DMS53 treated with DMSO at 0.1 percent for 48 hours (cell line): ENCODE measurements around the gene NAGPA.

Source experiments
- DNase-seq: peaks from one replicate; lab custom pipeline; 2025; ENCODE audit not compliant: unreplicated experiment; lab: John Stamatoyannopoulos, UW

Gene NAGPA

GRCh38 chr16:5004311-5004710 lies 29.4 kb downstream of the NAGPA start:
- DNase-seq, result no peak

GRCh38 chr16:5003828-5004227 lies 29.9 kb downstream of the NAGPA start:
- no peak for DNase-seq

- no peak for DNase-seq
Measured at GRCh38 chr16:5003211-5003610, 30.5 kb downstream of the NAGPA start.

GRCh38 chr16:5002699-5003143 lies 31.0 kb downstream of the NAGPA start:
- DNase-seq, result no peak

- DNase-seq, result no peak
Measured at GRCh38 chr16:5001986-5002385, 31.7 kb downstream of the NAGPA start.

DNA sequence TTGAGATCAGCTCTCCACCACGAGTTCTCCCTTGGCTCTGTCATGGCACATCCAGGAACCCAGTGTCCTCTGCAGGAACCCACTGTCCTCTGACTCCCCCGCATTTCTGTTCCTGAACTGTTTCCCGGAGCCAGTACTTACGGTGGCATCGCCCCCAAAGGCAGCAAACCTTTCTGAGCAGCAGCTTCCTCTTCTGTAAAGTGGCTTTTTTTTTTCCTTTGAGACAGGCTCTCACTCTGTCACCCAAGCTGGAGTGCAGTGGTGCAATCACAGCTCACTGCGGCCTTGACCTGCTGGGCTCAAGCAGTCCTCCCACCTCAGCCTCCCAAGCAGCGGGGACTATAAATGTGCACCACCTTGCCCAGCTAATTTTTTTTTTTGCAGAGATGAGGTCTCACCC lies 32.2 kb downstream of the NAGPA start:
- DNase-seq, result no peak

DNA sequence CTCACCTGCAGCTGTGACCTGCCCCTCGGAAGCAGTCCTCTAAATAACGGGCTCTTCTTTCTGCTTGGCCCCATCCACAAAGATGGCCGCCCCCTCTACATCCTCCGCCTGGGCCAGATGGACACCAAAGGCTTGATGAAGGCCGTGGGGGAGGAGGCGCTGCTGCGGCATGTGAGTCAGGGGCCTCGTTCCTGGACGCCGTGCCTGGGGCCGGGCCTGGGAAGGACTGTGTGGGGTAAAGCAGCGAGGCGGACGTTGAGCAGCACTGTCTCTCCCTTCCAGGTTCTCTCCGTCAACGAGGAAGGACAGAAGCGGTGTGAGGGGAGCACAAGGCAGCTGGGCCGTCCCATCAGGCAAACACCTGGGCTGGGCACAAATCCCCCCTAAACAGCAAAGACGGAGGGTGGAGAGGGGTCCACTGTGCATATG lies 33.1 kb downstream of the NAGPA start:
- DNase-seq, result no peak

- no peak for DNase-seq
Measured at GRCh38 chr16:4994719-4995434, 38.9 kb downstream of the NAGPA start.

DNA sequence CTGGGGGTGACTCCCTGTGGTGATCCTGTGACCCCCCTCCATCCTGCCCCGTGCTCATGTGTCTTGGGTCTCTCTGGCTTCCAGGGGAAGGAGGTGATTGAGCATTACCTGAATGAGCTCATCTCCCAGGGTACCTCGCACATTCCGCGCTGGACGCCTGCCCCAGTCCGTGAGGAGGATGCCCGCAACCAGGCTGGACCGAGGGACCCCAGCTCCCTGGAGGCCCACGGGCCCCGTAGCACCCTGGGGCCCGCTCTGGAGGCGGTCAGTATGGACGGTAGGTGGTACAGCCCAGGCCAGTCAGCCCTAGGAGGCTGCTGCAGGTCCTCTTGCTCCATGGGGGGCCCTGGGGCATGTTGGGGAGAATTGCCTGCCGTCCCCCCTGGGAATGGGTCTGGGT lies 42.0 kb downstream of the NAGPA start:
- no peak for DNase-seq

DNA sequence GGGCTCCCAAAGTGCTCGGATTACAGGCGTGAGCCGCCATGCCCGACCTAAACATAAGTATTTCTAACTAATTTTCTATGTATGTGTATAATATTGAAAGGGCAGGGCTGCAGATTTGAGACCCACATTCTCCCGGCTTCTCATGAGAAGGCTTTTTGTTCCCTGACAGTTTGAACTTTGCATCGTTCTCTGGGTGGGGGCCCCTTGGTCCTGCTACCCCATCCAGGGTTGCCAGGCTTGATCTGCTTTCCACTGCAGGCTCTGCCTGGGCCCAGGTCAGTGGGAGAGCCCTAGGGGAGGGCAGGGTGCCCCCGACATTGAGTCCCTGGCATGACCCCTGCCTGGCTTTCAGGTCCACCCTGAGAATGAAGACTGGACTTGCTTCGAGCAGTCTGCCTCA lies 43.3 kb downstream of the NAGPA start:
- DNase-seq, result no peak

DNA sequence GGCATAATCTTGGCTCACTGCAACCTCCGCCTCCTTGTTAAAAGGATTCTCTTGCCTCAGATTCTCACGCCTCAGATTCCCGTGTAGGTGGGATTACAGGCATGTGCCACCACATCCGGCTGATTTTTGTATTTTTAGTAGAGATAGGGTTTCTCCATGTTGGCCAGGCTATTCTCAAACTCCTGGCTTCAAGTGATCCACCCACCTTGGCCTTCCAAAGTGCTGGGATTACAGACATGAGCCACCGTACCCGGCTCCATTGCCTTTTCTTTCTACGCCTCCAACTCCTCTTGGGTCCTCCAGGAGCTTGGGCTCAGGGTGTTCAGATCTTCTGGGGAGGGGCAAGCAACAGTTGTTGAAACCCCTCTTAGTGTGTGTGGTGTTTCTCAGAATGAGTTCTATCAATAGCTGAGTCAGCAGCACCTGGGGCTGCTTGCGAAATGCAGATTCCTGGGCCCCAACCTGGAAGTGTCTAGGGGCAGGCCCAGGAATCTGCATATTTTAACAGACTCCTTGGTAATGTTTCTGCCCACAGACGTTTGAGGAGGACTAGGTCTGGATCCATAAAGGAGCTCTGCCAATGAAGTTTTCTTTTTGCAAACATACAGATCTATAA lies 44.2 kb downstream of the NAGPA start:
- no peak for DNase-seq

- DNase-seq, result no peak
Measured at GRCh38 chr16:4988647-4989046, 45.1 kb downstream of the NAGPA start.

- DNase-seq, result peak; percentile 0
Measured at GRCh38 chr16:4987580-4988374, 46.0 kb downstream of the NAGPA start.

DNA sequence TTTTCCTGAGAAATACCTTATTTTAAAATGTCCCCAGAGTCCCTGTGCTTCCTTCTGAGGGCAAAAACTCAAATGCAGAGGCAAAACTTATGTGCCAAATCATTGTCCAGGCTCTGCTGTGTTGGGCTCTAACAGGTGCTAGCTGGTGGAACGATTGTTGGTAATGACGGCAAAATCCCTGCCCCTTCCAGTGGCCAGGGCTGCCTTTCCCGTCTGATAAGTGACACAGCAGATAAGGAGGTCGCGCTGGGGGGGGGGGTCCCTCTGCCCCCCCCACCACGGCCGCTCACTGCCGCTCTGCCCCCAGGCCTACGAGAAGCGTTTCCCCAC lies 46.5 kb downstream of the NAGPA start:
- DNase-seq, result no peak

DNA sequence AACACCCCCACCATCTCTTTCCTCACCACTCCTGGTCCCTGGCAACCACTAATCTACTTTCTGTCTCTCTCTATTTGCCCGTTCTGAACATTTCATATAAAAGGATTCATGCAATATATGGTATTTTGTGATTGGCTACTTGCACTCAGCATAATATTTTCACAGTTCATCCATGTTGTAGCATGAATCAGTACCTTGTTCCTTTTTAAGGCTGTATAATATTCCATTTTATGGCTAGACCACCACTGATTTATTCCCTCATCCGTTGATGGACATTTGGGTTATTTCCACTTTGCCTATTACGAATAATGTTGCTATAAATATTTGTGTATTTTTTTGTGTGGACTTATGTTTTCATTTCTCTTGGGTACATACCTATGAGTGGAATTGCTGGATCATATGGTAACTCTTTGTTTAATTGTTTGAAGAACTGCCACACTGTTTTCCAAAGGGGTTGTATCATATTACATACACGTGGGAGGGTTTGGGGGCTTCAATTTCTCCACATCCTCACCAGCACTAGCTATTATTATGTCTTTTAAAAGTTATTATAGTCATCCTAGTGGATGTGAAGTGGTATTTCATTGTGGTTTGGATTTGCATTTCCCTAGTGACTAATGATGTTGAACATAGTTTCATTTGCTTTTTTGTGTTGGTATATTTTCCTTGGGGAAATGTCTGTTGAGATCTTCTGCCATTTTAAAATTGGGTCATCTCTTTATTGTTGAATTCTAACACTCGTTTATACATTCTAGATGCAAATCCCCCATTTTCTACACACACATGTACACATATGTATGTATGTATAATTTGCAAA lies 49.4 kb downstream of the NAGPA start:
- DNase-seq, result no peak

DNA sequence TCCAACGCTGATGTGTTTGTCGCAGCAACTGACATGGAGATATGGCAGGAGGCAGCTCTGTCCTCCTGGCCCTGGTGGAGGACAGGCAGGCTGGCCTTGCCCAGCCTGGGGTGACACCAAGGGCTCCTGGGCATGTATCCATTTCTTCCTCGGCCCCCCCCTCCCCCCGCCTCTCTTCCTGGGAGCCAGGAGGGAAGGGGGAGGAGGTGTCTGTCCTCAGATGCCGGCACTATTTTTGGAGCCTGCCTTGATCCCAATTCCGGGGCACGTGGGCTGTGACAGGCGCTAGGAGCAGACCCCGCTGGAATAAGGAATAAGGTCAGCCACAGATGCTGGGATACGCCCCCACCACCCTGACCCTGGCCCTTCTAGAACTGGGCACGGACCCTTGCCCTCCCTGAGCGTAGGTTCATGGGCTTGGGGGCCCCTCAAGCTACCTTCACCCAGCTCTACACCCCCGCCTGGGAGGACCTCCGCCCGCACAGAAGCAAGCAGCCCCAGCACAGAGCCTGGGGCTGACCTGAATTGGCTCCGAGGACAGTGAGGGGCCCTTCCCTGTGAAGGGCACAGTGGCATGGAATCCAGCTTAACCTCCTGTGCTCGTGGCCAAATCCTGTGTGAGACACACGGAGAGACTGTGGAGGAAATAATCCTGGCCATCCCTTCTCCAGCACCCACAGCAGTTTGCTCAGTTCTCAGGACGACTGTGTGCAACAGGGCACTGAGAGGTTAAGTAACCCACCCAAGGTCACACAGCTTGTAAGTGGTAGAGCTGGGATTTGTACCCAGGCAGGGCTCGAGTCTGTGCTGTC lies 51.5 kb downstream of the NAGPA start:
- DNase-seq, result no peak

DNA sequence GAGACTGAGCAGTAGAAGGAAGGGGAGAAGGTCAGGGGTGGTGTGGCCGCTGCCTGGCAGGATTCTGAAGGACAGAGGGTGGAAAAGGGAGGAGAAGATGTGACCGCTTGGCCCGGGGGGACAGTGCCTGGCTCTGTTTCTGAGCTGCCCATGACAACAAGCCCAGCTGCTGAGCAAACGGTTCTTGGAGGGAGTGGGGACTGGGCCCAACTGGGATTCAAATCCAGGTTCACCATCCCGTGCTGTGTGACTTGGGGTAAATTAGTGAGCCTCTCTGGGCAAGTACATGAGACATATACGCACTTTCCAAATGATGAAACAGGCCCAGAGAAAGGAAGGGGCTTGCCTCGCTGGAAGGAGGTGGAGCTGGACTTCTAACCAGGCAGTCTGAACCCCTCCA lies 52.3 kb downstream of the NAGPA start:
- no peak for DNase-seq

- DNase-seq, result no peak
Measured at GRCh38 chr16:4980691-4981090, 53.0 kb downstream of the NAGPA start.

DNA sequence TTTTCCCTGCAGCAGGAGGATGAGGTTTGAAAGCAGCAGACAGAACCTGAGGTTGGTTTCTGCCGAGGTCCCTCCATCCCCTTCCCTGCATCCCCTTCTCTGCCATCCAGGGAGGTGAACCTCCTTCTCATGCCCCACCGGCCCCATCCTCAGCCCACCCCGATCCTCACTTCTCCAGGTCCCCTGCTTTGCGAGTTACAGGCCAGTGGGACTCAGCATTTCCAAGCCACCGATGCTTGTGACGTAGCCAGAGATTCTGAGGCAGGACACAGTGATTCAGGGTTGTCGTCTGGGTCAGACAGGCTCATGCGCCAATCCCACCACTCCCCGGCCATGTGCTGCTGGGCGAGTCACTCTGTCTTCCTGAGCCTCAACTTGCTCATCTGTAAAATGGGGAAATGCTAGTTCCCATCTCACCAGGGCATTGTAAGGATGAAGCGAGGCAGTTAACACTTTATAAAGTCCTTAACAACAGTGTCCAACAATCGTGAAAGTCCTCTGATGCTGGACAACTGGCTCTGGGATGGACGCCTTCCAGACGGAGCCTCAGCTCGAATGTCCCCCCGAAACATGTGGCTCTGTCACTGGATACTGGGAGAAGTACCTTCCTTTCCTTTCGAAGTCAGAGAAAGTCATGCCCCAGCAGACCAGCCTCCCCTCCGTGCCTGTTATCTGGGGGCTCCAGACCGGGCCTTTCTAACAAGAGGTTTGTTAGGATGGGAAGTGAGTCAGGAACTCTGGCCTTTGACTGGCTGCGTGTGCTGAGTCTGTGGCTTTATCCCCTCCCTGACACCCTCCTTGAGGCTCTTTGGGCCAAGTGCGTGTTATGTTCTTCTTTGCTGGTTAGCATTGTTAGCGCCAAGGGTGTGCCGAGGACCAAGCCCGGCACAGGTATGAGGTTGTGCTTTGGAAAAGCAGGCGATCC lies 53.7 kb downstream of the NAGPA start:
- DNase-seq, result no peak
